Measurements from ENCODE around the gene MAGOHB. TPM values are rescaled to one million over a fixed set of nuclear protein-coding genes. Genes with fewer than 3 reads are reported as not detected.
"Not testable (repeated sequence)": the region's sequence is repeated elsewhere in the genome, so short reads cannot be mapped to it uniquely, and the experiment has no call there.

Gene MAGOHB
- total RNA-seq, 1 experiment from 2014 or later = 23.1 TPM

GRCh38 chr12:10623131-10623530 is 9.7 kb upstream of the MAGOHB start:
- no peak overlapping the region for H3K4me3 ChIP-seq (ENCODE audit: insufficient read depth, low read depth, low read length)

GRCh38 chr12:10621278-10621677 is 7.9 kb upstream of the MAGOHB start:
- Histone ChIP-seq H3K4me3 (ENCODE audit: insufficient read depth, low read depth, low read length) (no peak overlapping the region), H3K27me3 (ENCODE audit: control insufficient read depth, insufficient read depth, low read length) (no peaks in the 10 kb centered on the region), H3K36me3 (replicated peaks; ENCODE audit: control insufficient read depth, insufficient read depth, low read length) (no peaks in the 10 kb centered on the region)
- DNase-seq = no peak

More at GRCh38 chr12:10623131-10623530, 9.7 kb upstream of the MAGOHB start:
- no peak for DNase-seq
- Histone ChIP-seq H3K27me3 (ENCODE audit: control insufficient read depth, insufficient read depth, low read length) (no peaks in the 10 kb centered on the region), H3K36me3 (replicated peaks; ENCODE audit: control insufficient read depth, insufficient read depth, low read length) (no peaks in the 10 kb centered on the region)

GRCh38 chr12:10620078-10620779 is 6.8 kb upstream of the MAGOHB start:
- no peaks in the 10 kb centered on the region for H3K27me3 ChIP-seq (ENCODE audit: control insufficient read depth, insufficient read depth, low read length)
- no peak for DNase-seq
- H3K36me3 ChIP-seq (replicated peaks; ENCODE audit: control insufficient read depth, insufficient read depth, low read length) = no peaks in the 10 kb centered on the region
- H3K4me3 ChIP-seq (ENCODE audit: insufficient read depth, low read depth, low read length) = no peak overlapping the region

DNA sequence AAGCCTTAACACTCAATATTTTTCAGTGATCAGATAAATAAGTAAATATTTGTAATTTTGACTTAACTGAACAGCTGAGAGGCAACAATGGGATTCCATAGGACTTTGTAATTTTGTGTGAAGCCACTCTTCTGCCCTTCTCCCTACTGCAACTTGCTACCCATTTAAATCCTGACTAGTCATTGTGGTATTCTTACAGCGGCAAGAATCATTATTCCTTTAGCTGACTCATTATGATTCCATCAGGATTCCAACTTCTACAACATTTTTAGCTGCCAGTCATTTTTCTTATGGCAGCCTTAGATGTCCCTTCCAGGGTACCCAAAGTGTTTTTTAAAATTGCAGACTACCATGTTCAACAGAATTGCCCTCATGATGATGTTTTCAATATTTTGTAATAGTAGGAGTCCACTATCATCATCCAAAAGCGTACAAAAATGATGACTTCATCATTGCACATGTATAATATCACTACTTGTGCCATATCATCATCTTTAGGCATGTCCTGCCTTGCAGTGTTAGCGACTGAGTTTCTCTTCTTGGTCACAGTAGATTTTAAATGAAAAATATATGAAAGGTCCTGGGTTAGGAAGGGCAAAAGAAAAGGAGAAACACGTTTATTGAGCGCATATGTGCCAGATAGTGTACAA is 5.1 kb upstream of the MAGOHB start:
- DNase-seq = no peak
- Histone ChIP-seq H3K27me3 (ENCODE audit: control insufficient read depth, insufficient read depth, low read length) (no peaks in the 10 kb centered on the region), H3K36me3 (replicated peaks; ENCODE audit: control insufficient read depth, insufficient read depth, low read length) (no peaks in the 10 kb centered on the region), H3K4me3 (ENCODE audit: insufficient read depth, low read depth, low read length) (no peak overlapping the region)

GRCh38 chr12:10617863-10618262 is 4.5 kb upstream of the MAGOHB start:
- no peaks in the 10 kb centered on the region for H3K36me3 ChIP-seq (replicated peaks; ENCODE audit: control insufficient read depth, insufficient read depth, low read length)
- H3K4me3 ChIP-seq (ENCODE audit: insufficient read depth, low read depth, low read length) = no peak overlapping the region
- no peaks in the 10 kb centered on the region for H3K27me3 ChIP-seq (ENCODE audit: control insufficient read depth, insufficient read depth, low read length)
- DNase-seq = no peak

DNA sequence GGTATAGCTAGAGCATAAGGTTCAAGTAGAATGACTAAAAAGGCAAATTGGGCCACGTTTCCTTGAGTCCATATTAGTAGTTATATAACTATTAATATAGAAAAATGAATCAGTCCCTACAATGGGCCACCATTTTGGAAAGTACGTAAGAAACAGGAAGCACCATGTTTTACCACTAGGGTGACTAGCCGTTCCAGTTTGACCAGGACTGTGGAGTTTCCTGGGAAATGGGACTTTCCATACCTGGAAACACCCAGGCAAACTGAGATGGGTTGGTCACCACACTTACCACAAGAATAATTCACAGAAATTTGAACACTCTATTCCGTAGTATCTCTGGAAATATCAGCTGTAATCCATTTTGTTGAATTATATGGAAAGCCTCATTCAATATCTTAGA is 2.1 kb upstream of the MAGOHB start:
- H3K27me3 ChIP-seq (ENCODE audit: control insufficient read depth, insufficient read depth, low read length) = no peaks in the 10 kb centered on the region
- DNase-seq = no peak
- peaks cover 2% of the 10 kb centered on the region for H3K36me3 ChIP-seq (replicated peaks; ENCODE audit: control insufficient read depth, insufficient read depth, low read length)
- H3K4me3 ChIP-seq (ENCODE audit: insufficient read depth, low read depth, low read length) = no peak overlapping the region

- no peak for DNase-seq
- H3K27me3 ChIP-seq (ENCODE audit: control insufficient read depth, insufficient read depth, low read length) = no peaks in the 10 kb centered on the region
- peaks cover 9% of the 10 kb centered on the region for H3K36me3 ChIP-seq (replicated peaks; ENCODE audit: control insufficient read depth, insufficient read depth, low read length)
- peak overlapping the region; percentile 77 for H3K4me3 ChIP-seq (ENCODE audit: insufficient read depth, low read depth, low read length)
These were observed 604 bp upstream of the MAGOHB start for GRCh38 chr12:10614056-10614370.

- Histone ChIP-seq H3K36me3 (replicated peaks; ENCODE audit: control insufficient read depth, insufficient read depth, low read length) (peaks cover 11% of the 10 kb centered on the region), H3K27me3 (ENCODE audit: control insufficient read depth, insufficient read depth, low read length) (no peaks in the 10 kb centered on the region), H3K4me3 (ENCODE audit: insufficient read depth, low read depth, low read length) (peak overlapping the region; percentile 77)
- DNase-seq = no peak
These were observed 443 bp downstream of the MAGOHB start for GRCh38 chr12:10612984-10613348.

- H3K27me3 ChIP-seq (ENCODE audit: control insufficient read depth, insufficient read depth, low read length) = no peaks in the 10 kb centered on the region
- peaks cover 14% of the 10 kb centered on the region for H3K36me3 ChIP-seq (replicated peaks; ENCODE audit: control insufficient read depth, insufficient read depth, low read length)
- DNase-seq = no peak
- 0 out of 2 replicates have a peak overlapping the region, but pooled peaks have one; percentile 77 for H3K4me3 ChIP-seq (ENCODE audit: insufficient read depth, low read depth, low read length)
These were observed 1.3 kb downstream of the MAGOHB start for GRCh38 chr12:10612110-10612509.

- not testable (repeated sequence) for DNase-seq; H3K27me3 ChIP-seq (ENCODE audit: control insufficient read depth, insufficient read depth, low read length); H3K4me3 ChIP-seq (ENCODE audit: insufficient read depth, low read depth, low read length)
- peaks cover 17% of the 10 kb centered on the region for H3K36me3 ChIP-seq (replicated peaks; ENCODE audit: control insufficient read depth, insufficient read depth, low read length)
These were observed 2.2 kb downstream of the MAGOHB start for GRCh38 chr12:10611258-10611657.

DNA sequence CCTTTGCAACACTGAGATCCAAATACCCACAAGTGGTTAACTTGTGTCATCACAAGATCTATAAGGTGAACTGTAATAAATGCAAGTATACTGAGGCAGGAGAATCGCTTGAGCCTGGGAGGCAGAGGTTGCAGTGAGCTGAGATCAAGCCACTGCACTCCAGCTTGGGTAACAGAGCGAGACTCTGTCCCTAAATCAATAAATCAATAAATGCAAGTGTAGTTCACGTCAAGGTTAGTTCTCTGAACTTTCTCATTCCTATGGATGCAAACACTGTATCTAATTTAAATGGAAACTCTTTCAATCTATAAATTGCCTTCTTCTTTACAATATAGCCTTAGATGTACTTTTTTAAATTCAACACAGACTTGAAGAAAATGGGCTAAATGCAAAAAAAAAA is 3.2 kb downstream of the MAGOHB start:
- no peaks in the 10 kb centered on the region for H3K27me3 ChIP-seq (ENCODE audit: control insufficient read depth, insufficient read depth, low read length)
- no peak overlapping the region for H3K4me3 ChIP-seq (ENCODE audit: insufficient read depth, low read depth, low read length)
- H3K36me3 ChIP-seq (replicated peaks; ENCODE audit: control insufficient read depth, insufficient read depth, low read length) = peaks cover 17% of the 10 kb centered on the region
- DNase-seq = no peak

DNA sequence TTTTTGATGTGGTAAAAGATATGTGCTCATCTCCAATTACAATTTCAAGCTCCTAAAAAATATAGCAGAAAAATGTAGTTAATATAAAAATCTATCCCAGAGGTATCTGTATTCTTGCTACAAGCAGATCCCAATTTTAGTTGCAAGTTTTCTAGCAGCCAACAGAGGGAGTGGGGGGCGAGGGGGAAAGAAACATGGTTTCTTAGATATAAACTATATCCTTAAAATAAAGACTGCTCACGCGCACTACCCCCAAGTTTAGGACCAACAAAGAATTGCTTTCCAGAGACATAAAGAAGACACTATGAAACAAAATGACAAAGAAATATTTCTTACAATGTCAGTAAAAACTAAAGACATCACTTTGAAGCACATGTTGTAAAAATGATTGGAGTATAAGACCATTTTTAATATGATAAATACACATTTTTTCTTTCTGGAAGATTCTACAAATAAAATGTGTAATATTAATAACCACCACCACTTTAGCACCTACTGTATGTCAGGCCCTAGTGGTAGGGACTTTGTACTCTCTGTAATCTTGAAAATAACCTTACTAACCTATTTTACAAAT is 5.4 kb downstream of the MAGOHB start:
- peak; percentile 39 for DNase-seq
- Histone ChIP-seq H3K27me3 (ENCODE audit: control insufficient read depth, insufficient read depth, low read length) (no peaks in the 10 kb centered on the region), H3K36me3 (replicated peaks; ENCODE audit: control insufficient read depth, insufficient read depth, low read length) (peaks cover 18% of the 10 kb centered on the region), H3K4me3 (ENCODE audit: insufficient read depth, low read depth, low read length) (no peak overlapping the region)

DNA sequence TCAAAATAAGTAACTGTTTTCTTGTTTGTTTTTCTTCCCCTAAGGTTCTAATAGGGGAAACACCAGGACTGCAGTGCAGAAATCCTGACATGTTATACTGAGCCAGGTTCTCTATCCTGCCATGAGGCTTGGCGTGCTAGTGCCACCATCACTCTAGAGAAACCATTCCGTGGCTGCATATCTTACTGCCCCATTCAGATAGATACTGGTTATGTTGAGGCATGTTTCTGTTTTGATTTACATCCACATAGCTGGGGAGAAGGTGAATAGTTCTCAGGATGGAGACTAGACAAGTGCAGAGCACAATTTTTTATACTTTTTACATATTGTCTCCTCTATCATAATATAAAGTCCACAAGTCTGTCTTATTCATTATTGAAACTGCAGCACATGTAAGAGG is 11.5 kb downstream of the MAGOHB start:
- Histone ChIP-seq H3K27me3 (ENCODE audit: control insufficient read depth, insufficient read depth, low read length) (no peaks in the 10 kb centered on the region), H3K4me3 (ENCODE audit: insufficient read depth, low read depth, low read length) (no peak overlapping the region), H3K36me3 (replicated peaks; ENCODE audit: control insufficient read depth, insufficient read depth, low read length) (peaks cover 3% of the 10 kb centered on the region)
- DNase-seq = no peak

GRCh38 chr12:10600988-10601387 is 12.4 kb downstream of the MAGOHB start:
- Histone ChIP-seq H3K27me3 (ENCODE audit: control insufficient read depth, insufficient read depth, low read length) (no peaks in the 10 kb centered on the region), H3K4me3 (ENCODE audit: insufficient read depth, low read depth, low read length) (no peak overlapping the region), H3K36me3 (replicated peaks; ENCODE audit: control insufficient read depth, insufficient read depth, low read length) (peaks cover 2% of the 10 kb centered on the region)
- no peak for DNase-seq

DNA sequence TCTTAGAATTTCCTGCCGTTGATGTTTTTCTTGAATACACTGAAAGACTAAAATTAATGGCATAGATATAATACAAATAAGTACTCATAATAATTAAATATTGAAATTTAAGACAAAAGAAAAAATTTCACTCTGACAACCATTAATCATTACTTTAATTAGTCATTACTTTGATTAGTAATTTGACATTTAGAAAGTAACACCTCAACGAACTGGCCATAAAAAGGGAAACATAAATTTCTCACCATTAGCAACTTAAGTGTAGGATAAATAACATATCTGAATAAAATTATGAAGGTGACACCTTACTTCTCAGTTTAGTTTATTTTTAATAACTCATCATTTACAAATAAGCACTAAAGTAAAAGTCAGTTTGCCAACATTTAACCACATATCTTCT is 17.5 kb downstream of the MAGOHB start:
- DNase-seq = no peak
- Histone ChIP-seq H3K36me3 (replicated peaks; ENCODE audit: control insufficient read depth, insufficient read depth, low read length) (no peaks in the 10 kb centered on the region; the same call in 1 of the 2 replicates), H3K4me3 (ENCODE audit: insufficient read depth, low read depth, low read length) (no peak overlapping the region), H3K27me3 (ENCODE audit: control insufficient read depth, insufficient read depth, low read length) (no peaks in the 10 kb centered on the region)

Data from H7 (cell line).